Esophagus mucosa (tissue), 1 donor: ENCODE data around the gene OTUD6A. TPM values are rescaled to one million over a fixed set of nuclear protein-coding genes. Genes with fewer than 3 reads are reported as not detected.
"Not testable (repeated sequence)": the region's sequence is repeated elsewhere in the genome, so short reads cannot be mapped to it uniquely, and the experiment has no call there.

Experiments
- ATAC-seq: fragments of 200-7000 bp; cut with Tn5 transposase; one replicate; pipeline ENCODE4 v1.9.1; 2020
- total RNA-seq: library from RNA; stranded (reverse); gene quantifications from one replicate; pipeline ENCODE4 v1.2.4, GENCODE V29; 2023
- donor health status: DM: yes; HTN: yes; CAD: no.

The OTUD6A gene
- total RNA-seq, 1 donor from 2014 or later = not detected

GRCh38 chrX:70049406-70049805, 12.9 kb upstream of the OTUD6A start:
- no peak for ATAC-seq

GRCh38 chrX:70049925-70050324, 12.3 kb upstream of the OTUD6A start, which contains the start of gene AWAT2:
Gene AWAT2, minus strand, starts transcription at chrX:70049938. Its CDS starts 6 bp downstream, at chrX:70049932.
- no peak for ATAC-seq

GRCh38 chrX:70052895-70053615, 9.2 kb upstream of the OTUD6A start:
- ATAC-seq = no peak

GRCh38 chrX:70054391-70054790, 7.9 kb upstream of the OTUD6A start:
- no peak for ATAC-seq

GRCh38 chrX:70062961-70063550, 799 bp downstream of the OTUD6A start:
- no peak for ATAC-seq

- no peak for ATAC-seq
Observed at GRCh38 chrX:70066646-70067045, 4.4 kb downstream of the OTUD6A start.

- no peak for ATAC-seq
Observed at GRCh38 chrX:70079297-70079696, 17.0 kb downstream of the OTUD6A start.

- ATAC-seq = no peak
Observed at GRCh38 chrX:70079870-70080269, 17.6 kb downstream of the OTUD6A start.

GRCh38 chrX:70082723-70083122, 20.5 kb downstream of the OTUD6A start:
- no peak for ATAC-seq

- ATAC-seq = no peak
Observed at GRCh38 chrX:70084592-70085240, 22.5 kb downstream of the OTUD6A start.

- no peak for ATAC-seq
Observed at GRCh38 chrX:70087857-70088630, 25.8 kb downstream of the OTUD6A start.

- ATAC-seq = no peak
Observed at GRCh38 chrX:70088751-70089150, 26.5 kb downstream of the OTUD6A start.

GRCh38 chrX:70089604-70090297, 27.5 kb downstream of the OTUD6A start:
- no peak for ATAC-seq

GRCh38 chrX:70092247-70092646, 30.0 kb downstream of the OTUD6A start:
- no peak for ATAC-seq

- no peak for ATAC-seq
Observed at GRCh38 chrX:70096052-70096451, 33.8 kb downstream of the OTUD6A start.

GRCh38 chrX:70105229-70105628, 43.0 kb downstream of the OTUD6A start:
- ATAC-seq = no peak

- ATAC-seq = not testable (repeated sequence)
Observed at GRCh38 chrX:70111436-70112026, 49.3 kb downstream of the OTUD6A start.

Other genes starting within 250 kb of the OTUD6A start
- not detected for gene AWAT2, start 12.5 kb upstream of the OTUD6A start, total RNA-seq
- 36.5 TPM for gene IGBP1, start 71.0 kb downstream of the OTUD6A start, total RNA-seq
- gene DGAT2L6, start 115.0 kb downstream of the OTUD6A start, total RNA-seq = not detected
- gene AWAT1, start 172.2 kb downstream of the OTUD6A start, total RNA-seq = not detected
- gene P2RY4, start 197.7 kb downstream of the OTUD6A start, total RNA-seq = 0.20 TPM
- gene ARR3, start 205.9 kb downstream of the OTUD6A start, total RNA-seq = not detected
- not detected for gene RAB41, start 219.7 kb downstream of the OTUD6A start, total RNA-seq
- gene PDZD11, start 227.5 kb downstream of the OTUD6A start, total RNA-seq = 44.7 TPM
- gene KIF4A, start 227.6 kb downstream of the OTUD6A start, total RNA-seq = 9.4 TPM